Thyroid gland (tissue), 4 donors: ENCODE results near the gene TMEM167A.

ENCODE experiments used
- POLR2A ChIP-seq, 2 donors: fragments of 450-650 bp; IDR thresholded peaks; one replicate each; pipeline ENCODE4 v1.6.1; 2017; ENCODE audit warnings: antibody characterized with exemption in 2 of 2, mild to moderate bottlenecking in 2 of 2, moderate library complexity in 1 of 2
- TF ChIP-seq, protein P1 (sequence below), 6 experiments: fragments of 200-600 bp in 3 of 6; fragments of 450-650 bp in 3 of 6; sonication (generic) in 3 of 6; IDR thresholded peaks; one replicate each; pipeline ENCODE4 v1.5.1; 2016 to 2019; ENCODE audit warnings: antibody characterized with exemption in 6 of 6, mild to moderate bottlenecking in 2 of 6, inconsistent platforms in 1 of 6, moderate library complexity in 1 of 6

- no peak for TF ChIP-seq POLR2A (IDR thresholded peaks at IDR 0.05)
- TF ChIP-seq, protein P1, sequence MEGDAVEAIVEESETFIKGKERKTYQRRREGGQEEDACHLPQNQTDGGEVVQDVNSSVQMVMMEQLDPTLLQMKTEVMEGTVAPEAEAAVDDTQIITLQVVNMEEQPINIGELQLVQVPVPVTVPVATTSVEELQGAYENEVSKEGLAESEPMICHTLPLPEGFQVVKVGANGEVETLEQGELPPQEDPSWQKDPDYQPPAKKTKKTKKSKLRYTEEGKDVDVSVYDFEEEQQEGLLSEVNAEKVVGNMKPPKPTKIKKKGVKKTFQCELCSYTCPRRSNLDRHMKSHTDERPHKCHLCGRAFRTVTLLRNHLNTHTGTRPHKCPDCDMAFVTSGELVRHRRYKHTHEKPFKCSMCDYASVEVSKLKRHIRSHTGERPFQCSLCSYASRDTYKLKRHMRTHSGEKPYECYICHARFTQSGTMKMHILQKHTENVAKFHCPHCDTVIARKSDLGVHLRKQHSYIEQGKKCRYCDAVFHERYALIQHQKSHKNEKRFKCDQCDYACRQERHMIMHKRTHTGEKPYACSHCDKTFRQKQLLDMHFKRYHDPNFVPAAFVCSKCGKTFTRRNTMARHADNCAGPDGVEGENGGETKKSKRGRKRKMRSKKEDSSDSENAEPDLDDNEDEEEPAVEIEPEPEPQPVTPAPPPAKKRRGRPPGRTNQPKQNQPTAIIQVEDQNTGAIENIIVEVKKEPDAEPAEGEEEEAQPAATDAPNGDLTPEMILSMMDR (IDR thresholded peaks at IDR 0.05), result no peak
These were observed 7.1 kb upstream of the TMEM167A start for GRCh38 chr5:83084336-83084735.
